Measurements from ENCODE around the gene TRIM62. TPM values are rescaled to one million over a fixed set of nuclear protein-coding genes. Genes with fewer than 3 reads are reported as not detected.

The TRIM62 gene
- total and polyA plus RNA-seq, 2 experiments from 2014 or later, result 2.9 to 18.9 TPM

GRCh38 chr1:33142483-33143064 lies 39.3 kb downstream of the TRIM62 start (continued):
- no peak for TF ChIP-seq CTCF (conservative IDR thresholded peaks at IDR 0.05; ENCODE audit: low read depth in 2 of 2)
- TF ChIP-seq NANOG (IDR thresholded peaks at IDR 0.05; ENCODE audit: borderline replicate concordance), result no peak
- no peak for TF ChIP-seq ZNF114 (CRISPR knock-in tag; IDR thresholded peaks at IDR 0.05)

DNA sequence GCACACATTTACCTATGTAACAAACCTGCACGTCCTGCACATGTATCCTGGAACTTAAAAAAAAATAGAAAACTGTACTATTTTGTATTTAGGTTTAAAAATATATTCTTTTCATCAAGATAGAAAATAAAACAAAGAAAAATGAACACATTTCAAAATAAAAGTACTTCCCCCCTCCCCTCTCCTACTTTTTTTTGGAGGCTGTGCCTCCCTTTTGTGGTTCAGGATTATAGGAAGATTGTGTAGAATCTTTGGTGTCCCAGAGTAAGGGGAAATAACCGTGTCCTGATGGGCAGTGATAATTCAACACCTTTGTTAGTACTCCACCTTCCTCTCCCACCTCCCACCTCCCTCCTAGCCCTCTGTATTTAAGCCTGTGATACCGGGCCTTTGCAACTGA lies 40.1 kb downstream of the TRIM62 start:
- Histone ChIP-seq H3K4me3 (no peak overlapping the region), H3F3A (replicated peaks; ENCODE audit: low read depth) (no peaks in the 10 kb centered on the region), H3K27me3 (ENCODE audit: insufficient read depth) (no peaks in the 10 kb centered on the region), H3K36me3 (ENCODE audit: insufficient read depth) (no peaks in the 10 kb centered on the region), H3K27ac (ENCODE audit: low read depth) (no peak overlapping the region), H3K9me2 (ENCODE audit: insufficient read depth) (no peaks in the 10 kb centered on the region), H3K79me2 (replicated peaks; ENCODE audit: insufficient read depth) (no peaks in the 10 kb centered on the region), H4K20me1 (replicated peaks; ENCODE audit: insufficient read depth) (no peaks in the 10 kb centered on the region), H3K4me1 (ENCODE audit: insufficient read depth) (peaks cover 52% of the 10 kb centered on the region), H3K4me2 (no peak overlapping the region), H2AFZ (no peak overlapping the region)
- no peaks in the 10 kb centered on the region for H3K9me3 Mint-ChIP-seq
- H3K27me3 Mint-ChIP-seq (ENCODE audit: insufficient read depth, low read depth, poor library complexity), result peaks cover 7% of the 10 kb centered on the region
- DNase-seq (ENCODE audit: low spot score) (no peak), ATAC-seq (no peak)
- H3K27ac Mint-ChIP-seq, result no peak overlapping the region
- peaks cover 2% of the 10 kb centered on the region; the same call in 1 of the 3 replicates for H3K36me3 Mint-ChIP-seq (ENCODE audit: low read depth)
- H3K4me3 Mint-ChIP-seq, result no peak overlapping the region
- H3K4me1 Mint-ChIP-seq, result peaks cover 49% of the 10 kb centered on the region
- TF ChIP-seq POLR2AphosphoS5 (IDR thresholded peaks at IDR 0.05; ENCODE audit: low read depth), result no peak
- TF ChIP-seq NANOG (IDR thresholded peaks at IDR 0.05; ENCODE audit: borderline replicate concordance), result no peak
- TF ChIP-seq CTCF (conservative IDR thresholded peaks at IDR 0.05; ENCODE audit: low read depth in 2 of 2), result no peak
- TF ChIP-seq REST (IDR thresholded peaks at IDR 0.05; ENCODE audit: unreplicated experiment), result no peak
- TF ChIP-seq ETS1 (IDR thresholded peaks at IDR 0.05), result no peak
- TF ChIP-seq, protein P1, sequence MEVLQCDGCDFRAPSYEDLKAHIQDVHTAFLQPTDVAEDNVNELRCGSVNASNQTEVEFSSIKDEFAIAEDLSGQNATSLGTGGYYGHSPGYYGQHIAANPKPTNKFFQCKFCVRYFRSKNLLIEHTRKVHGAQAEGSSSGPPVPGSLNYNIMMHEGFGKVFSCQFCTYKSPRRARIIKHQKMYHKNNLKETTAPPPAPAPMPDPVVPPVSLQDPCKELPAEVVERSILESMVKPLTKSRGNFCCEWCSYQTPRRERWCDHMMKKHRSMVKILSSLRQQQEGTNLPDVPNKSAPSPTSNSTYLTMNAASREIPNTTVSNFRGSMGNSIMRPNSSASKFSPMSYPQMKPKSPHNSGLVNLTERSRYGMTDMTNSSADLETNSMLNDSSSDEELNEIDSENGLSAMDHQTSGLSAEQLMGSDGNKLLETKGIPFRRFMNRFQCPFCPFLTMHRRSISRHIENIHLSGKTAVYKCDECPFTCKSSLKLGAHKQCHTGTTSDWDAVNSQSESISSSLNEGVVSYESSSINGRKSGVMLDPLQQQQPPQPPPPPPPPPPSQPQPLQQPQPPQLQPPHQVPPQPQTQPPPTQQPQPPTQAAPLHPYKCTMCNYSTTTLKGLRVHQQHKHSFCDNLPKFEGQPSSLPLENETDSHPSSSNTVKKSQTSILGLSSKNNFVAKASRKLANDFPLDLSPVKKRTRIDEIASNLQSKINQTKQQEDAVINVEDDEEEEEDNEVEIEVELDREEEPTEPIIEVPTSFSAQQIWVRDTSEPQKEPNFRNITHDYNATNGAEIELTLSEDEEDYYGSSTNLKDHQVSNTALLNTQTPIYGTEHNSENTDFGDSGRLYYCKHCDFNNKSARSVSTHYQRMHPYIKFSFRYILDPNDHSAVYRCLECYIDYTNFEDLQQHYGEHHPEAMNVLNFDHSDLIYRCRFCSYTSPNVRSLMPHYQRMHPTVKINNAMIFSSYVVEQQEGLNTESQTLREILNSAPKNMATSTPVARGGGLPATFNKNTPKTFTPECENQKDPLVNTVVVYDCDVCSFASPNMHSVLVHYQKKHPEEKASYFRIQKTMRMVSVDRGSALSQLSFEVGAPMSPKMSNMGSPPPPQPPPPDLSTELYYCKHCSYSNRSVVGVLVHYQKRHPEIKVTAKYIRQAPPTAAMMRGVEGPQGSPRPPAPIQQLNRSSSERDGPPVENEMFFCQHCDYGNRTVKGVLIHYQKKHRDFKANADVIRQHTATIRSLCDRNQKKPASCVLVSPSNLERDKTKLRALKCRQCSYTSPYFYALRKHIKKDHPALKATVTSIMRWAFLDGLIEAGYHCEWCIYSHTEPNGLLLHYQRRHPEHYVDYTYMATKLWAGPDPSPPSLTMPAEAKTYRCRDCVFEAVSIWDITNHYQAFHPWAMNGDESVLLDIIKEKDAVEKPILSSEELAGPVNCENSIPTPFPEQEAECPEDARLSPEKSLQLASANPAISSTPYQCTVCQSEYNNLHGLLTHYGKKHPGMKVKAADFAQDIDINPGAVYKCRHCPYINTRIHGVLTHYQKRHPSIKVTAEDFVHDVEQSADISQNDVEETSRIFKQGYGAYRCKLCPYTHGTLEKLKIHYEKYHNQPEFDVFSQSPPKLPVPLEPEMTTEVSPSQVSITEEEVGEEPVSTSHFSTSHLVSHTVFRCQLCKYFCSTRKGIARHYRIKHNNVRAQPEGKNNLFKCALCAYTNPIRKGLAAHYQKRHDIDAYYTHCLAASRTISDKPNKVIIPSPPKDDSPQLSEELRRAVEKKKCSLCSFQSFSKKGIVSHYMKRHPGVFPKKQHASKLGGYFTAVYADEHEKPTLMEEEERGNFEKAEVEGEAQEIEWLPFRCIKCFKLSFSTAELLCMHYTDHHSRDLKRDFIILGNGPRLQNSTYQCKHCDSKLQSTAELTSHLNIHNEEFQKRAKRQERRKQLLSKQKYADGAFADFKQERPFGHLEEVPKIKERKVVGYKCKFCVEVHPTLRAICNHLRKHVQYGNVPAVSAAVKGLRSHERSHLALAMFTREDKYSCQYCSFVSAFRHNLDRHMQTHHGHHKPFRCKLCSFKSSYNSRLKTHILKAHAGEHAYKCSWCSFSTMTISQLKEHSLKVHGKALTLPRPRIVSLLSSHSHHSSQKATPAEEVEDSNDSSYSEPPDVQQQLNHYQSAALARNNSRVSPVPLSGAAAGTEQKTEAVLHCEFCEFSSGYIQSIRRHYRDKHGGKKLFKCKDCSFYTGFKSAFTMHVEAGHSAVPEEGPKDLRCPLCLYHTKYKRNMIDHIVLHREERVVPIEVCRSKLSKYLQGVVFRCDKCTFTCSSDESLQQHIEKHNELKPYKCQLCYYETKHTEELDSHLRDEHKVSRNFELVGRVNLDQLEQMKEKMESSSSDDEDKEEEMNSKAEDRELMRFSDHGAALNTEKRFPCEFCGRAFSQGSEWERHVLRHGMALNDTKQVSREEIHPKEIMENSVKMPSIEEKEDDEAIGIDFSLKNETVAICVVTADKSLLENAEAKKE (CRISPR knock-in tag; IDR thresholded peaks at IDR 0.05), result no peak
- no peak for TF ChIP-seq EZH2 (IDR thresholded peaks at IDR 0.05; ENCODE audit: low read depth, unreplicated experiment)
- no peak for TF ChIP-seq ZNF114 (CRISPR knock-in tag; IDR thresholded peaks at IDR 0.05)
- no peak for TF ChIP-seq STAT1 (IDR thresholded peaks at IDR 0.05; ENCODE audit: unreplicated experiment)

Data from GM23338 (cell line).